ENCODE measurements around the gene RAB25.
A peak's percentile ranks its signal among the peaks of the same experiment; 100 is the strongest.
"Not testable (repeated sequence)": the region's sequence is repeated elsewhere in the genome, so short reads cannot be mapped to it uniquely, and the experiment has no call there.

Gene RAB25

GRCh38 chr1:156104065-156104810 is 43.3 kb downstream of the RAB25 start:
- peak in 1 of 2 donors; percentile 39 for DNase-seq

- no peak for DNase-seq
Observed at GRCh38 chr1:156104861-156105832, 44.2 kb downstream of the RAB25 start.

GRCh38 chr1:156106624-156107488 is 45.9 kb downstream of the RAB25 start:
- peak in 1 of 2 donors; percentile 31 for DNase-seq

GRCh38 chr1:156108057-156108456 is 47.1 kb downstream of the RAB25 start:
- no peak for DNase-seq

GRCh38 chr1:156108664-156109241 is 47.8 kb downstream of the RAB25 start:
- DNase-seq = no peak

- no peak for DNase-seq
Observed at GRCh38 chr1:156110252-156110651, 49.3 kb downstream of the RAB25 start.

DNA sequence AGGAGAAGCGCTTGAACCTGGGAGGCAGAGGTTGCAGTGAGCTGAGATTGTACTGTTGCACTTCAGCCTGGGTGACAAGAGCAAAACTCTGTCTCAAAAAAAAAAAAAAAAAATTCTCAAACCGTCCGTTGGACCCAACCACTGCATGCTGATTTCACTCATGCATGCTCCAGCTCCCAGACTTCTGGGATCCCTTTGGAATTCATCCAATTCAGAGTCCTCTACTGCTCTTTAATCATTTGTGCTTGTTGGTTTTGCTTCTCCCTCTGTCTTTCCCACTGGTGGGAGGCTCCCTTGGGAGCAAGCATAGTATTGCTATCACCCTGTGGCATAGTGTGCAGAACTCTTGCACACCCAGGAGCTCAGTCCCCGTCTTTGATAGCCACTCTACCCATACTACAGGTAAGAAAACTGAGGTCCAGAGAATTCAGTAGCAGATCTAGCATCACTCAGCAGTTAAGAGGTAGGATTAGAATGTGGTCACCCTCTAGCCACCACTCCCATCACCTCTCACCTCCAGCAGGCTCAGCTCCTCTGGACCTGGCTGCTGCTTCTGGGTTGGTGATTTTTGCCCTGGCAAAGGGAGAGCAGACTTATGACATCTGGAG is 50.5 kb downstream of the RAB25 start:
- no peak for DNase-seq

DNA sequence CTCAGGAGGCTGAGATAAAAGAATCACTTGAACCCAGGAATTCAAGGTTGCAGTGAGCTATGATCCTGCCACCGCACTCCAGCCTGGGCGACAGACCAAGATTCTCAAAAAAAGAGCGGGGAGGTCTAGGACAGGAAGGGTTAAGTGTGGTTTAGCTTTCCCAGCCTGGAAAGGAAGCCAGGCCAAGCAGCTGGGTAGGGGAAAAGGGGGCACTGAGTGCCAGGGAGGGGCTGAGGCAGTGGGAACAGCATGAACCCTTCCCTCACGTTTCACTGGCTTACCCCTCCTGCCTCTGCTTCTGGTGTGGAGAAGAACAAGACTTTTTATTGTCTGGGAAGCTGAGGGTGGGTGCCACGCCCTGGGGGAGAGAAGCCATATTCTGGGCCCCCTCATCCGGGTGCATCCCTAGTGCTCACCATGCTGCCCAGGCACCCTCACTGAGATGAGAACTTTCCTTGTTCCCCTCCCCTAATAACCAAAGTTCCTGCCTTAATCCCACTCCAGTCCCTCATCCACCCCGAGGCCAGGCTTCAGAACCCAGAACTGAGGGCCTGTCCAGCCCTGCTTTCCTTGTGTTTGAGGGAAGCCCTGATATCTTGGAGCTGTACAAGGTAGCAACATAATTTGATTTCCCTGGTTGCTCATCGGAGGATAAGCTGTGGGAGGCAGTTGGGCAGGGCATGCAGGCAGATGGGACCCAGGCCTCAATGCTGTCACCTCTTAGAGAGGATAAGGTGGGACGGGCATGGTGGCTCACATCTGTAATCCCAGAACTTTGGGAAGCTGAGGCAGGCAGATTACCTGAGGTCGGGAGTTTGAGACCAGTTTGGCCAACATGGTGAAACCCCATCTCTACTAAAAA is 51.5 kb downstream of the RAB25 start:
- DNase-seq = no peak

DNA sequence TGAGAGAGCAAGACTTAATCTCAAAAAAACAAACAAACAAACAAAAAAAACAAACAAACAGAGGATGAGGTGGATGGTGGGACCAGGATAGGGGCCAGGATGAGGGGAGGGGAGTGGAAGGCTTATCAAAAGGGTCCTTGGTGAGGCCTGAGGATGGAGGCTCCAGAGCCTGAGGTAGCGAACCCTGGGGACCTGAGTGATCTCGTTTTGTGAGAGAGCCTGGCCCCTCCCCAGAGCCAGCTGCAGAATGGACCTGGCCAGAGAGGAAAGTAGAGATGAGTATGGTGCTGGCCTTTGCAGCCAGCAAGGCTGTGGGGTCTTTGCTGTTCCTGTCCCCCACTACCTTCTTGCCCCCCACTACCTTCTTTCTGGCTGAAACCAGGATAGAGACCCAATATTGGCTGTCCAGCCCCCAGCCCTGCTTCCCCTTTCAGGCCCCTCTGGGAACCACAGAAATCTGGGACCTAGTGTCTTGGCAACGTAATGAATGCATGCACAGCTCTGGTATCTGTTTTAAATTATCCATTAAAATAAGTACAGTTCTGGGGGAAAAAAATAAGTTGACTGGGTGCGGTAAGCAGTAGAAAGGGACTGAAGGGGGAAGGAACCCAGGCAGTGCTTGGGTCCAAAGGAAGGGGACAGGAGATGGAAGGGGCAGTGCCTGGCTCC is 52.5 kb downstream of the RAB25 start:
- DNase-seq = no peak

DNA sequence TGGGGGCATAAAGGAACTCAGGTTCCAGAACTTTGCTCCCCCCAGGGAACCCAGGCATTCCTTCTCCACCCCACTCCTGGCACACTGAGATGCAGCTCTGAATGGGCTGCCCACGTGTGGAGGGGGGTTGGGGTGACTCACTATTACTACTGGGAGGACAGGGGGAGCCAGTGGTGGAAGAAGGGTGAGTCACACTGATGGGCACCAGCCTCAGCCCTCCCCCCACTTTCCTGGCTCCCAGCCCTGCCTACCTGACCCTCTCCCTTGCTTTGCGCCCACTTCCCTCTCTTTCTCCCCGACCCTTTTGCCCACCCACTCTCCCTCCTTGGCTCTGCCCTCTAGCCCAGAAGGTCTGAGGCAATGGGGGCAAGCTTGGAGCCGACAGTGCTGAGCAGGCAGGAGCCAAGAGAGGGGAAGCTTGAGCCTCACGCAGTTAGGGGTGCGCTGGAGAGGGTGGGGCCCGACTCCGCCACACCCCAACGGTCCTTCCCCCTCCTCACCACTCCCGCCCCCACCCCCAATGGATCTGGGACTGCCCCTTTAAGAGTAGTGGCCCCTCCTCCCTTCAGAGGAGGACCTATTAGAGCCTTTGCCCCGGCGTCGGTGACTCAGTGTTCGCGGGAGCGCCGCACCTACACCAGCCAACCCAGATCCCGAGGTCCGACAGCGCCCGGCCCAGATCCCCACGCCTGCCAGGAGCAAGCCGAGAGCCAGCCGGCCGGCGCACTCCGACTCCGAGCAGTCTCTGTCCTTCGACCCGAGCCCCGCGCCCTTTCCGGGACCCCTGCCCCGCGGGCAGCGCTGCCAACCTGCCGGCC is 53.4 kb downstream of the RAB25 start, which contains the start of gene LMNA:
Gene LMNA, plus strand, starts transcription at position 611 of the 818 bp plus-strand sequence. CDS start 208 bp downstream, outside the sequence.
- peak; percentile 84 to 86 for DNase-seq

DNA sequence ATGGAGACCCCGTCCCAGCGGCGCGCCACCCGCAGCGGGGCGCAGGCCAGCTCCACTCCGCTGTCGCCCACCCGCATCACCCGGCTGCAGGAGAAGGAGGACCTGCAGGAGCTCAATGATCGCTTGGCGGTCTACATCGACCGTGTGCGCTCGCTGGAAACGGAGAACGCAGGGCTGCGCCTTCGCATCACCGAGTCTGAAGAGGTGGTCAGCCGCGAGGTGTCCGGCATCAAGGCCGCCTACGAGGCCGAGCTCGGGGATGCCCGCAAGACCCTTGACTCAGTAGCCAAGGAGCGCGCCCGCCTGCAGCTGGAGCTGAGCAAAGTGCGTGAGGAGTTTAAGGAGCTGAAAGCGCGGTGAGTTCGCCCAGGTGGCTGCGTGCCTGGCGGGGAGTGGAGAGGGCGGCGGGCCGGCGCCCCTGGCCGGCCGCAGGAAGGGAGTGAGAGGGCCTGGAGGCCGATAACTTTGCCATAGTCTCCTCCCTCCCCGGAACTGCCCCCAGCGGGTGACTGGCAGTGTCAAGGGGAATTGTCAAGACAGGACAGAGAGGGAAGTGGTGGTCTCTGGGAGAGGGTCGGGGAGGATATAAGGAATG is 54.1 kb downstream of the RAB25 start:
- DNase-seq = no peak

DNA sequence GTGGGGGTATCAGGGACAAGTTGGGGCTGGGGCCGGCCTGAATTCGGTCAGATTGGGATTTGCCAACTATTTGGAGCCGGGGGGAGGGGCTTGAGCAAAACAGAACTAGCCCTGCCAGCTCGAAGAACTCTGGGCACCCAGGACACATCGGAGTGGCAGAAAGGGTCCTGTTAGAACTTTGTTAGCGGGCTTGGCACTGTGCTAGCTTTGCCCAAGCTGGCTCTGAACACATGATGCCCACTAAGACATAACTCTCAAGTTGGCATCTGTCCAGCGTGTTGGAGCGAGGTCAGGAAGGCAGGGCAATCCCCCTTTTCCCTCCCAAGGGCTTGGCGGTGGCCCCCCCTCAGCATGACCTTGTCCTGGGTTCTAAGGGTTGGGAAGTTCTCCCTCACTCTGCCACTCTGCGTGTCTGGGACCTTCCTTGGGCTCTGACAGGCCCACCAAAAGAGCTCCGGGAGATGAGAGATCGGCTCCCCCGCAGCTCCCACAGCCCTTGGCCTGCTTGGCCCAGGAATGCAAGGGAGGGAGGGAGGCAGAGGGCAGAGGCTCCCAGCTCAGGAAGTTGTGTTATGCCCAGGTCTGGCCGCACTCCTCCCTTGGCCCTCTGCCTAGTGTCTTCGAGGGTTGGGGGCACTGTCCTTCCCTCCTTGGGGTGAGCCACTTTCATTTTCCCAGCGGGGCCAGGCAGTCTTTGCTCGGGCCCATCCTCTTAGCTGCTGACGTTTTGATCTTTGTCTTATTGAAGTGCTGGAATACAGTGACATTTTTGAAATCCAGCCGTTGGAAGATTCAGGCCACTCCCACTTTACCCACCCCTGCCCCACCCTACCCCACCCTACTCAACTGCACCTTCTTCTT is 54.8 kb downstream of the RAB25 start:
- DNase-seq = no peak

- DNase-seq = not testable (repeated sequence)
Observed at GRCh38 chr1:156116731-156117130, 55.8 kb downstream of the RAB25 start.

GRCh38 chr1:156117414-156118176 is 56.6 kb downstream of the RAB25 start:
- no peak for DNase-seq

DNA sequence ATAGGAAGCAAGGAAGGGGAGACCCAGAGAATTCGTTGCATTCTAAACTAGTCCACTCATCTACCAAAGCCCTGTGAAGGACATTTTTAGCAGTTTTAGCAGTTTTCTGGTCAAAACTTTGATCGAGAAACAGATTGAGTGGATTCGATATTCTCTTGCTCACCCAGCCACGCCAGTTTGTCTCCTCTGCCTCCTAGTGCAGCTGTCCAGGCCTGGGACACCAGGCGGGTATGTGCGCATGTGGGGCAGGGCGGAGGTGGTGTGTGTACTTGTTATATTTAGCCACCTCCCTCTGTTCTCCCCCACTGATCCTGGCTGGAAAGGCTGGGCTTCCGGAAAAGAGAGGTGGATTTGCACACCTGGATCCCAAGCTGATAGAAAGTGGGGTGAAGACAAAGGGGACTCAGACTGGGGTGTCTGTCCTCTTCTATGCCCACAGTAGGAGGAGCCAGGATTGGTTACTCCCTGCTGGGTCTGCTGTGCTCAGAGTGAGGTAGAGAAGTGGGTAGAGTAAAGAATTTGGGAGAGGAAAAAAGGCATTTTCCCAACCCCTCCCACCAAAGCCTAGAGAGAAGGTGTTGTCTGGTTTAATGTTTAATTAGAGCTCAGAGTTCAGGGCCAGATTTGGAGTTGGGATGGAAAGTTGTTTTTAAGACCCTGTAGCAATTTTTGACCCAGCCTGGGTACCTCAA is 57.4 kb downstream of the RAB25 start:
- no peak for DNase-seq

GRCh38 chr1:156119503-156120209 is 58.7 kb downstream of the RAB25 start:
- DNase-seq = peak in 1 of 2 donors; percentile 21
